ENCODE results near the gene RIOX2.
"Not testable (repeated sequence)": the region's sequence is repeated elsewhere in the genome, so short reads cannot be mapped to it uniquely, and the experiment has no call there.

Gene RIOX2

GRCh38 chr3:97971679-97972567, at the start of gene RIOX2:
TSS of gene RIOX2 (minus strand) at chr3:97972431. CDS start at chr3:97967593, 4,838 bp downstream.
- in situ Hi-C loops (cut with MboI; ENCODE audit: low pct_unique_long_range_greater_than_20kb, low sequenced_read_pairs, unreplicated experiment) = no loop called here
- DNase-seq (ENCODE audit: low spot score) = peak; percentile 86
- TF ChIP-seq CTCF (IDR thresholded peaks at IDR 0.05; ENCODE audit: extremely low read depth, insufficient read depth, missing control alignments) = no peak

GRCh38 chr3:98020412-98020811, 48.2 kb upstream of the RIOX2 start:
- DNase-seq (ENCODE audit: low spot score) = no peak
- in situ Hi-C loops (cut with MboI; ENCODE audit: low pct_unique_long_range_greater_than_20kb, low sequenced_read_pairs, unreplicated experiment) = loop anchor here (5.0 kb wide), 1 partner anchor 228 kb away; no protein-coding TSS in a partner anchor
- TF ChIP-seq CTCF (IDR thresholded peaks at IDR 0.05; ENCODE audit: extremely low read depth, insufficient read depth, missing control alignments) = no peak

- no peak for TF ChIP-seq CTCF (IDR thresholded peaks at IDR 0.05; ENCODE audit: extremely low read depth, insufficient read depth, missing control alignments)
- no peak for DNase-seq (ENCODE audit: low spot score)
- in situ Hi-C loops (cut with MboI; ENCODE audit: low pct_unique_long_range_greater_than_20kb, low sequenced_read_pairs, unreplicated experiment) = no loop called here
These were observed 46.1 kb upstream of the RIOX2 start for GRCh38 chr3:98018301-98018700.

GRCh38 chr3:98014268-98014585, 42.0 kb upstream of the RIOX2 start:
- no peak for DNase-seq (ENCODE audit: low spot score)
- TF ChIP-seq CTCF (IDR thresholded peaks at IDR 0.05; ENCODE audit: extremely low read depth, insufficient read depth, missing control alignments) = no peak
- in situ Hi-C loops (cut with MboI; ENCODE audit: low pct_unique_long_range_greater_than_20kb, low sequenced_read_pairs, unreplicated experiment) = no loop called here

- TF ChIP-seq CTCF (IDR thresholded peaks at IDR 0.05; ENCODE audit: extremely low read depth, insufficient read depth, missing control alignments) = no peak
- in situ Hi-C loops (cut with MboI; ENCODE audit: low pct_unique_long_range_greater_than_20kb, low sequenced_read_pairs, unreplicated experiment) = no loop called here
- DNase-seq (ENCODE audit: low spot score) = no peak
These were observed 41.4 kb upstream of the RIOX2 start for GRCh38 chr3:98013411-98014267.

GRCh38 chr3:98012979-98013378, 40.7 kb upstream of the RIOX2 start:
- TF ChIP-seq CTCF (IDR thresholded peaks at IDR 0.05; ENCODE audit: extremely low read depth, insufficient read depth, missing control alignments) = no peak
- in situ Hi-C loops (cut with MboI; ENCODE audit: low pct_unique_long_range_greater_than_20kb, low sequenced_read_pairs, unreplicated experiment) = no loop called here
- DNase-seq (ENCODE audit: low spot score) = no peak

GRCh38 chr3:98010883-98011449, 38.7 kb upstream of the RIOX2 start:
- in situ Hi-C loops (cut with MboI; ENCODE audit: low pct_unique_long_range_greater_than_20kb, low sequenced_read_pairs, unreplicated experiment); DNase-seq (ENCODE audit: low spot score): not testable (repeated sequence)
